HepG2 (cell line): ENCODE data around the gene TTC23. TPM values are rescaled to one million over a fixed set of nuclear protein-coding genes. Genes with fewer than 3 reads are reported as not detected.

ENCODE experiments used
- ATAC-seq: fragments of 200-7000 bp; cut with Tn5 transposase; 3 replicates; pipeline ENCODE4 v1.9.1; 2020; ENCODE audit warnings: mild to moderate bottlenecking, moderate library complexity
- BruUV-seq: library from RNA; stranded (reverse); fragments of 400-500 nt; replicated peaks from 2 replicates; lab custom pipeline; 2021; lab: Mats Ljungman, UMichigan
- CTCF ChIA-PET: fragments of 300-600 bp; formaldehyde crosslinking; extraction: SDS; loops from one replicate; lab custom pipeline; 2021; ENCODE audit warnings: low total read pairs, inconsistent platforms, low intra/inter-chr PET ratio; lab: Yijun Ruan, JAX
- POLR2A ChIA-PET: fragments of 350-600 bp; sonication (Branson Sonifier 250); formaldehyde crosslinking; loops from one replicate; lab custom pipeline; 2020; ENCODE audit warnings: antibody characterized with exemption, inconsistent platforms; lab: Yijun Ruan, JAX
- DNase-seq: peaks from one replicate; pipeline ENCODE4 v3.0.0-alpha.2; 2015; ENCODE audit warnings: low spot score
- FAIRE-seq: peaks from 3 replicates; lab custom pipeline; 2011; peaks lifted over from hg19 to GRCh38; lab: Jason Lieb, UNC
- H2AFZ ChIP-seq: one replicate; pipeline ENCODE4 v1.6.1; 2011; ENCODE audit warnings: low read length, inconsistent platforms
- H3K27ac ChIP-seq: fragments of 300-600 bp; 3 replicates; pipeline ENCODE4 v1.8.0; 2011; ENCODE audit warnings: mixed run types, mild to moderate bottlenecking, mixed read lengths, low read length, inconsistent platforms; ENCODE audit not compliant: insufficient read depth; ENCODE audit errors: extremely low read length
- H3K27me3 ChIP-seq, 2 experiments: fragments of 200-600 bp in 1 of 2; 2 replicates in 1 of 2; 3 replicates in 1 of 2; pipeline versions ENCODE4 v1.6.0 to v1.8.0; 2011; ENCODE audit warnings: low read length in 2 of 2, mild to moderate bottlenecking in 2 of 2, moderate library complexity in 2 of 2, inconsistent platforms in 1 of 2; ENCODE audit not compliant: insufficient read depth in 2 of 2, control insufficient read depth in 1 of 2
- H3K36me3 ChIP-seq, 2 experiments: fragments of 200-600 bp in 1 of 2; replicated peaks in 1 of 2; 2 replicates in 1 of 2; 3 replicates in 1 of 2; pipeline versions ENCODE4 v1.5.1 to v1.8.0; 2011; ENCODE audit warnings: low read length in 2 of 2, inconsistent platforms in 1 of 2; ENCODE audit not compliant: insufficient read depth in 2 of 2, control insufficient read depth in 1 of 2
- H3K4me1 ChIP-seq: 2 replicates; pipeline ENCODE4 v1.5.1; 2012; ENCODE audit warnings: low read length, inconsistent platforms; ENCODE audit not compliant: insufficient read depth
- H3K4me2 ChIP-seq: 2 replicates; pipeline ENCODE4 v1.6.0; 2011; ENCODE audit warnings: low read depth, low read length, inconsistent platforms
- H3K4me3 ChIP-seq, 3 experiments: fragments of 200-600 bp in 1 of 3; sonication (generic), shearing (Covaris generic) in 1 of 3; replicated peaks in 1 of 3; 2 replicates each; pipeline ENCODE4 v1.5.1; 2011 to 2016; ENCODE audit warnings: low read length in 3 of 3, inconsistent platforms in 2 of 3, low read depth in 2 of 3, mild to moderate bottlenecking in 2 of 3, control low read depth in 1 of 3, mixed read lengths in 1 of 3; ENCODE audit not compliant: insufficient read depth in 1 of 3
- H3K79me2 ChIP-seq: one replicate; pipeline ENCODE4 v1.6.1; 2011; ENCODE audit warnings: low read length, inconsistent platforms; ENCODE audit not compliant: insufficient read depth
- H3K9ac ChIP-seq: 2 replicates; pipeline ENCODE4 v1.6.0; 2011; ENCODE audit warnings: mild to moderate bottlenecking, low read depth, low read length, inconsistent platforms; ENCODE audit not compliant: insufficient read depth
- H3K9me3 ChIP-seq: 2 replicates; pipeline ENCODE4 v1.5.1; 2012; ENCODE audit warnings: mild to moderate bottlenecking, low read length
- H4K20me1 ChIP-seq: 2 replicates; pipeline ENCODE4 v1.6.0; 2011; ENCODE audit warnings: inconsistent platforms, mild to moderate bottlenecking, low read length, moderate library complexity; ENCODE audit not compliant: insufficient read depth
- AFF4 ChIP-seq: sonication (generic); formaldehyde crosslinking; IDR thresholded peaks from 2 replicates; pipeline ENCODE4 v1.4.0; 2020; ENCODE audit warnings: missing genetic modification reagents
- ATF7 ChIP-seq, 2 experiments: fragments of 450-650 bp in 1 of 2; sonication (generic) in 1 of 2; formaldehyde crosslinking in 1 of 2; IDR thresholded peaks; 2 replicates each; pipeline versions ENCODE4 v1.4.0 to v1.6.1; 2016 to 2020; ENCODE audit warnings: antibody characterized with exemption in 1 of 2, mild to moderate bottlenecking in 1 of 2, missing genetic modification reagents in 1 of 2
- ATRX ChIP-seq: sonication (generic); formaldehyde crosslinking; IDR thresholded peaks from 2 replicates; pipeline ENCODE4 v1.4.0; 2020; ENCODE audit warnings: missing genetic modification reagents, borderline replicate concordance
- ETV6 ChIP-seq: sonication (generic); formaldehyde crosslinking; conservative IDR thresholded peaks from 2 replicates; pipeline ENCODE4 v1.4.0; 2020; ENCODE audit warnings: missing genetic modification reagents
- KLF16 ChIP-seq, 2 experiments: sonication (generic) in 1 of 2; formaldehyde crosslinking in 1 of 2; IDR thresholded peaks; 2 replicates each; pipeline versions ENCODE4 v1.6.1 to v1.8.0; 2016 to 2023; ENCODE audit warnings: missing genetic modification reagents in 2 of 2, missing compliant biosample characterization in 1 of 2
- ZNF10 ChIP-seq: sonication (generic); formaldehyde crosslinking; IDR thresholded peaks from 2 replicates; pipeline ENCODE4 v1.4.0; 2020; ENCODE audit warnings: mild to moderate bottlenecking, low read depth, missing genetic modification reagents, borderline replicate concordance
- WGBS: methylation state at CpG from one replicate; pipeline ENCODE4 v1.1.6; 2017; ENCODE audit warnings: low lambda C conversion rate; 5-methylcytosine and 5-hydroxymethylcytosine counted together
- in situ Hi-C: cut with HindIII; loops from 2 replicates; pipeline ENCODE4 v1.10.0; 2017; ENCODE audit warnings: low pct_unique_long_range_greater_than_20kb; ENCODE audit not compliant: extremely low pct_ligation_motif_present
- intact Hi-C: fragments of 100-400 bp; cut with micrococcal nuclease; formaldehyde crosslinking; loops from one replicate; pipeline ENCODE4 v1.10.0; 2022; ENCODE audit not compliant: unreplicated experiment
- polyA plus RNA-seq, 8 experiments: library from polyadenylated mRNA; depleted of rRNA in 3 of 8; stranded (reverse) in 7 of 8; unstranded in 1 of 8; fragments of >200 nt; fragmentation: Illumina TruSeq in 4 of 8; extraction: Trizol in 4 of 8; gene quantifications; 2 replicates each; pipeline versions ENCODE4 v1.2.1 to v1.2.3, GENCODE V29; 2011 to 2016; ENCODE audit warnings: low read depth in 4 of 8, missing spikeins in 1 of 8, mixed read lengths in 1 of 8; ENCODE audit not compliant: insufficient read depth in 1 of 8
- total RNA-seq, 5 experiments: library from RNA; depleted of rRNA; stranded (reverse); fragments of >200 nt; fragmentation: Illumina TruSeq; extraction: Trizol; gene quantifications; 2 replicates each; pipeline ENCODE4 v1.2.3, GENCODE V29; 2016; ENCODE audit warnings: low read depth in 1 of 5

The TTC23 gene
- total and polyA plus RNA-seq, 2 of the 13 experiments (the other 11 are each of a cell fraction or from before 2014, with no cell fraction given): 1.6 to 11.7 TPM

GRCh38 chr15:99140590-99140989, 108.8 kb downstream of the TTC23 start:
- 97% methylated on average over 4 of the region's 4 CpGs for WGBS
- in situ Hi-C loops (no loop called here), intact Hi-C loops (no loop called here)
- H3K27me3 ChIP-seq: no peaks in the 10 kb centered on the region
- no peaks in the 10 kb centered on the region for H3K9me3 ChIP-seq
- H3K79me2 ChIP-seq: no peaks in the 10 kb centered on the region
- ChIA-PET POLR2A (no interaction called here), CTCF (no interaction called here)
- ATAC-seq (no peak), FAIRE-seq (no peak), DNase-seq (no peak)
- H3K4me2 ChIP-seq: no peak overlapping the region
- H3K27ac ChIP-seq: no peak overlapping the region
- H2AFZ ChIP-seq: no peak overlapping the region
- peaks cover 14% of the 10 kb centered on the region for H3K4me1 ChIP-seq
- TF ChIP-seq ETV6 (CRISPR knock-in tag) (no peak), AFF4 (CRISPR knock-in tag) (no peak), ZNF10 (CRISPR knock-in tag) (no peak)
- no peaks in the 10 kb centered on the region for H4K20me1 ChIP-seq
- H3K4me3 ChIP-seq: no peak overlapping the region
- BruUV-seq: no TSS peak
- H3K36me3 ChIP-seq: peaks cover 0 to 11% of the 10 kb centered on the region in 2 experiments; a peak in 3 of 5 replicates
- H3K9ac ChIP-seq: no peak overlapping the region

- intact Hi-C loops (no loop called here), in situ Hi-C loops (no loop called here)
- Histone ChIP-seq H3K9me3 (no peaks in the 10 kb centered on the region), H3K9ac (no peak overlapping the region), H3K4me3 (no peak overlapping the region), H3K79me2 (no peaks in the 10 kb centered on the region), H3K4me1 (peaks cover 27% of the 10 kb centered on the region), H3K27me3 (no peaks in the 10 kb centered on the region), H2AFZ (no peak overlapping the region), H3K27ac (no peak overlapping the region), H4K20me1 (no peaks in the 10 kb centered on the region), H3K4me2 (no peak overlapping the region), H3K36me3 (peaks cover 0 to 11% of the 10 kb centered on the region in 2 experiments; a peak in 3 of 5 replicates)
- CTCF ChIA-PET: no interaction called here
- no peak for DNase-seq
- BruUV-seq: no TSS peak
- no peak for FAIRE-seq
- no peak for ATAC-seq
- 97% methylated on average over 4 of the region's 4 CpGs for WGBS
- POLR2A ChIA-PET: no interaction called here
- TF ChIP-seq ATF7 (IDR thresholded peaks at IDR 0.05): 0 out of 2 replicates have a peak, but pooled peaks have one; percentile 37
- TF ChIP-seq ATF7 (CRISPR knock-in tag; IDR thresholded peaks at IDR 0.05): no peak
- TF ChIP-seq KLF16 (CRISPR knock-in tag; IDR thresholded peaks at IDR 0.05): no peak
- TF ChIP-seq ATRX (CRISPR knock-in tag): no peak
Observed at GRCh38 chr15:99139276-99139675, 110.1 kb downstream of the TTC23 start.
